Activated T-helper 17 cell treated with anti-CD3 and anti-CD28 coated beads, Interleukin-2, amount 50 U/mL, for 72 hours (primary cell): ENCODE results near the gene SNW1. TPM values are rescaled to one million over a fixed set of nuclear protein-coding genes. Genes with fewer than 3 reads are reported as not detected.

Experiments used
- ATAC-seq: fragments of 150-1000 bp; cut with Tn5 transposase; replicated peaks from 2 replicates; pipeline ENCODE4 v1.10.0; 2021; ENCODE audit warnings: mild to moderate bottlenecking, moderate library complexity
- H3K27ac Mint-ChIP-seq: one replicate; pipeline ENCODE4 v1.8.0; 2022; ENCODE audit warnings: mixed read lengths
- H3K27me3 Mint-ChIP-seq: one replicate; pipeline ENCODE4 v1.8.0; 2022; ENCODE audit warnings: mixed read lengths
- H3K36me3 Mint-ChIP-seq: one replicate; pipeline ENCODE4 v1.8.0; 2022; ENCODE audit warnings: low read depth, mild to moderate bottlenecking, mixed read lengths
- H3K4me1 Mint-ChIP-seq: one replicate; pipeline ENCODE4 v1.8.0; 2022; ENCODE audit warnings: mixed read lengths
- H3K4me3 Mint-ChIP-seq: one replicate; pipeline ENCODE4 v1.8.0; 2022; ENCODE audit warnings: mild to moderate bottlenecking, mixed read lengths
- H3K9me3 Mint-ChIP-seq: one replicate; pipeline ENCODE4 v1.8.0; 2022; ENCODE audit warnings: mixed read lengths
- total RNA-seq, 2 donors: library from RNA; stranded (reverse); gene quantifications; one replicate each; pipeline ENCODE4 v1.2.3, GENCODE V29; 2022

SNW1 gene
- total RNA-seq, 2 donors from 2014 or later: 106 to 108 TPM

- H3K27ac Mint-ChIP-seq: peak overlapping the region; percentile 80
- H3K9me3 Mint-ChIP-seq: no peaks in the 10 kb centered on the region
- H3K4me3 Mint-ChIP-seq: no peak overlapping the region
- H3K36me3 Mint-ChIP-seq: peaks cover 100% of the 10 kb centered on the region
- no peak for ATAC-seq
- H3K4me1 Mint-ChIP-seq: peaks cover 8% of the 10 kb centered on the region
- no peaks in the 10 kb centered on the region for H3K27me3 Mint-ChIP-seq
Measured at GRCh38 chr14:77717608-77718305, 43.2 kb downstream of the SNW1 start.

GRCh38 chr14:77714926-77715325, 46.0 kb downstream of the SNW1 start:
- Mint-ChIP-seq H3K4me3 (peak overlapping the region; percentile 36), H3K27ac (peak overlapping the region; percentile 91), H3K36me3 (peaks cover 100% of the 10 kb centered on the region), H3K4me1 (peaks cover 15% of the 10 kb centered on the region), H3K27me3 (no peaks in the 10 kb centered on the region), H3K9me3 (no peaks in the 10 kb centered on the region)
- peak; percentile 82 for ATAC-seq

- H3K9me3 Mint-ChIP-seq: no peaks in the 10 kb centered on the region
- no peak for ATAC-seq
- no peaks in the 10 kb centered on the region for H3K27me3 Mint-ChIP-seq
- peaks cover 81% of the 10 kb centered on the region for H3K36me3 Mint-ChIP-seq
- H3K4me3 Mint-ChIP-seq: peak overlapping the region; percentile 88
- peak overlapping the region; percentile 93 for H3K27ac Mint-ChIP-seq
- H3K4me1 Mint-ChIP-seq: peaks cover 36% of the 10 kb centered on the region
Measured at GRCh38 chr14:77710364-77710763, 50.6 kb downstream of the SNW1 start.

- H3K4me1 Mint-ChIP-seq: peaks cover 28% of the 10 kb centered on the region
- no peaks in the 10 kb centered on the region for H3K27me3 Mint-ChIP-seq
- H3K9me3 Mint-ChIP-seq: no peaks in the 10 kb centered on the region
- ATAC-seq: no peak
- peak overlapping the region; percentile 88 for H3K4me3 Mint-ChIP-seq
- H3K36me3 Mint-ChIP-seq: peaks cover 80% of the 10 kb centered on the region
- H3K27ac Mint-ChIP-seq: peak overlapping the region; percentile 93
Measured at GRCh38 chr14:77709412-77709811, 51.5 kb downstream of the SNW1 start.

- Mint-ChIP-seq H3K27ac (peak overlapping the region; percentile 93), H3K4me3 (peak overlapping the region; percentile 88), H3K27me3 (no peaks in the 10 kb centered on the region), H3K9me3 (no peaks in the 10 kb centered on the region), H3K36me3 (peaks cover 80% of the 10 kb centered on the region), H3K4me1 (peaks cover 28% of the 10 kb centered on the region)
- ATAC-seq: no peak
Measured at GRCh38 chr14:77708749-77709148, 52.2 kb downstream of the SNW1 start.

- H3K4me3 Mint-ChIP-seq: peak within 1 kb of the TSS; percentile 88
- H3K9me3 Mint-ChIP-seq: no peaks in the 10 kb centered on the region
- no peaks in the 10 kb centered on the region for H3K27me3 Mint-ChIP-seq
- H3K4me1 Mint-ChIP-seq: peaks cover 28% of the 10 kb centered on the region
- peaks cover 80% of the 10 kb centered on the region for H3K36me3 Mint-ChIP-seq
- ATAC-seq: peak; percentile 97
- peak within 1 kb of the TSS; percentile 93 for H3K27ac Mint-ChIP-seq
Measured at GRCh38 chr14:77707724-77708408, 53.1 kb downstream of the SNW1 start, which contains the start of the genes ALKBH1 and SLIRP. ALKBH1 (minus strand) TSS chr14:77708023; CDS start chr14:77708004, 19 bp downstream. SLIRP (plus strand) TSS chr14:77708103; CDS start chr14:77708112, 9 bp downstream.

GRCh38 chr14:77707355-77707723, 53.6 kb downstream of the SNW1 start:
- Mint-ChIP-seq H3K27me3 (no peaks in the 10 kb centered on the region), H3K4me3 (peak overlapping the region; percentile 88)

GRCh38 chr14:77691259-77691658, 69.7 kb downstream of the SNW1 start:
- no peak for ATAC-seq
- Mint-ChIP-seq H3K27me3 (no peaks in the 10 kb centered on the region), H3K4me3 (no peak overlapping the region), H3K9me3 (no peaks in the 10 kb centered on the region), H3K36me3 (peaks cover 89% of the 10 kb centered on the region), H3K27ac (no peak overlapping the region), H3K4me1 (no peaks in the 10 kb centered on the region)

More at GRCh38 chr14:77707355-77707723, 53.6 kb downstream of the SNW1 start:
- Mint-ChIP-seq H3K4me1 (peaks cover 28% of the 10 kb centered on the region), H3K27ac (peak overlapping the region; percentile 93), H3K9me3 (no peaks in the 10 kb centered on the region), H3K36me3 (peaks cover 80% of the 10 kb centered on the region)
- ATAC-seq: peak; percentile 12

GRCh38 chr14:77682158-77682553, 78.8 kb downstream of the SNW1 start:
- no peak overlapping the region for H3K4me3 Mint-ChIP-seq
- peaks cover 5% of the 10 kb centered on the region for H3K4me1 Mint-ChIP-seq
- peaks cover 88% of the 10 kb centered on the region for H3K36me3 Mint-ChIP-seq
- ATAC-seq: no peak
- H3K9me3 Mint-ChIP-seq: no peaks in the 10 kb centered on the region
- no peak overlapping the region for H3K27ac Mint-ChIP-seq
- H3K27me3 Mint-ChIP-seq: no peaks in the 10 kb centered on the region

GRCh38 chr14:77681196-77682157, 79.5 kb downstream of the SNW1 start:
- peaks cover 86% of the 10 kb centered on the region for H3K36me3 Mint-ChIP-seq
- H3K27ac Mint-ChIP-seq: no peak overlapping the region
- no peaks in the 10 kb centered on the region for H3K27me3 Mint-ChIP-seq
- H3K4me3 Mint-ChIP-seq: no peak overlapping the region
- peaks cover 5% of the 10 kb centered on the region for H3K4me1 Mint-ChIP-seq
- no peak for ATAC-seq
- no peaks in the 10 kb centered on the region for H3K9me3 Mint-ChIP-seq

- Mint-ChIP-seq H3K27ac (no peak overlapping the region), H3K27me3 (no peaks in the 10 kb centered on the region), H3K9me3 (no peaks in the 10 kb centered on the region), H3K4me3 (no peak overlapping the region), H3K36me3 (peaks cover 77% of the 10 kb centered on the region), H3K4me1 (no peaks in the 10 kb centered on the region)
- ATAC-seq: no peak
Measured at GRCh38 chr14:77674931-77675330, 86.0 kb downstream of the SNW1 start.

GRCh38 chr14:77673193-77673592, 87.8 kb downstream of the SNW1 start:
- H3K36me3 Mint-ChIP-seq: peaks cover 60% of the 10 kb centered on the region
- H3K4me3 Mint-ChIP-seq: no peak overlapping the region
- no peak for ATAC-seq
- H3K27me3 Mint-ChIP-seq: no peaks in the 10 kb centered on the region
- no peaks in the 10 kb centered on the region for H3K4me1 Mint-ChIP-seq
- H3K27ac Mint-ChIP-seq: no peak overlapping the region
- no peaks in the 10 kb centered on the region for H3K9me3 Mint-ChIP-seq
